ENCODE measurements around the gene PCED1B.
"Not testable (repeated sequence)": the region's sequence is repeated elsewhere in the genome, so short reads cannot be mapped to it uniquely, and the experiment has no call there.

PCED1B gene, protein sequence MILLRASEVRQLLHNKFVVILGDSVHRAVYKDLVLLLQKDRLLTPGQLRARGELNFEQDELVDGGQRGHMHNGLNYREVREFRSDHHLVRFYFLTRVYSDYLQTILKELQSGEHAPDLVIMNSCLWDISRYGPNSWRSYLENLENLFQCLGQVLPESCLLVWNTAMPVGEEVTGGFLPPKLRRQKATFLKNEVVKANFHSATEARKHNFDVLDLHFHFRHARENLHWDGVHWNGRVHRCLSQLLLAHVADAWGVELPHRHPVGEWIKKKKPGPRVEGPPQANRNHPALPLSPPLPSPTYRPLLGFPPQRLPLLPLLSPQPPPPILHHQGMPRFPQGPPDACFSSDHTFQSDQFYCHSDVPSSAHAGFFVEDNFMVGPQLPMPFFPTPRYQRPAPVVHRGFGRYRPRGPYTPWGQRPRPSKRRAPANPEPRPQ

GRCh38 chr12:47079468-47079980, at the start of gene PCED1B, which contains the start of gene AMIGO2:
TSS of gene PCED1B (plus strand) at chr12:47079621. CDS start at chr12:47235064, 155,443 bp downstream.
TSS of gene AMIGO2 (minus strand) at chr12:47079959. CDS start at chr12:47079002, 957 bp downstream.
- DNase-seq (ENCODE audit: low read depth): peak; percentile 71

GRCh38 chr12:47029903-47030302, 49.5 kb upstream of the PCED1B start:
- no peak for DNase-seq (ENCODE audit: low read depth)

- DNase-seq (ENCODE audit: low read depth): no peak
These were observed 46.8 kb upstream of the PCED1B start for GRCh38 chr12:47032644-47033043.

DNA sequence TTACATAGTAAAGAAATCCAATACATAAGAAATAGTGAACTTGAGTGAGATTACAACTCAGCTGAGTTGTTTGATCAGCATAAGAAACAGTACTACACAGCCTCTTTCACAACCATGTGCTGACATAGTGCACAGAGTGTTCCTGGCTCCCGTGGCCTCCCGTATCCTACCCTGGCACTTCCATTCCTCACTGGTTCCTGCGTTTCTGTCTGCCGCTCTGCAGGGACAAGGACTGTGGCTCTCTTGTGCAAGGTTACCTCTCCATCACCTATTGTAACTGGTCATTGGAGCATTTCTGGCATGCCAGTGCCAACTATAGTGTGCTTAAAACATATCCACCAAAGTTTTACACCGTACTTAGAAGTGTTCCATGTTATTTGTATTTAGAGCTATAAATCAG, 46.3 kb upstream of the PCED1B start:
- DNase-seq (ENCODE audit: low read depth): no peak

DNA sequence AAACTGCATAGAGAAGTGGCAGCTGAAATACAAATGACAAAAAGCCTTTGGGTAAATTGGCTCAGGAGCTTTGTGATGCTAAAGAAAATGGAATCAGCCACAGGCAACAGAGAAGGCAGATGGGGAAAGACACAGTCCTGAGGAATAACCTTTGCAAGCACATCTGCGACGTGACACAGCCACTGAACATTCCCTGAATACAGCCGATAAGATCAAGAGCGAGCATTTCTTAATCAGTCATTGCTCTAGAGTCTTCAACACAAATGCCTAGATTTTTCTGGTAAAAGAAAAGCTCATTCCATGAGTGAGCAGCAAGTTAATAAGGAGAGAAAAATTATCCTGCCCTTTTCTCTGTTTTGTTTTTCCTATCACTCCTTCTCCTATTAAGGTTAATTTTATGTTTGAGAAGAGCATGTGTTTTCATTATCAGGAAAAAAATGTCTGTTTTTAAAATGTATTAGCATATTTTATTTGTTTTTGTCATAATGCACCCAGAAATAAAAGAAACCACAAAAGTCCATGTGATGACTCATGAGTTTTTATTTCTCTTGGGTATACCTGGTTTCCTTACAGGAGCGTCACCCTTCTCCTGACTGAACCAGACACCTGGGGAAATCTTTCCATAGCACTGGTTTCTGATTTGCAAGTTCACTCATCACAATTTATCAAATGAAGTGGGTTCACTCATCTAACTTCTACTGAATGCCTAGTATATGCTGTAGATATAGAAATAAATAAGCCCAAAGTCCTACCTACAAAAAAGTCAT, 45.4 kb upstream of the PCED1B start:
- no peak for DNase-seq (ENCODE audit: low read depth)

DNA sequence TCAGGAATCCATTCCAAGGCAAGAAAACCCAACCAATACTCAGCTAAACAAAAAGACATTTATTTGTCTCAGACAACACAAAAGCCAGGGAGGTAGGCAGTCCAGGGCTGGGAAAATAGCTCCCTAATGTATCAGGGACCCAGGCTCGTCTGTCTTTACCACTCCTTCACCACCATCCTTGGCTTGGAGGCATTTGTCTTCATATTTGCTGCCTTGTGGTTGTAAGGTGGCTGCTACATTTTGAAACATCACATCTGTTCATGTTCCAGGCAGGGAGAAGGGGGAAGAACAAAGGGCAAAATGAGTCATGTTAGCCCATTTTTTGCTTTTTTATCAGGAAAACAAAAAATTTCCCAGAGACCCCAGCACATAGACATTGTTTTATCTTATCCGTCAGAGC, 44.8 kb upstream of the PCED1B start:
- no peak for DNase-seq (ENCODE audit: low read depth)

GRCh38 chr12:47035484-47035883, 43.9 kb upstream of the PCED1B start:
- DNase-seq (ENCODE audit: low read depth): no peak

DNA sequence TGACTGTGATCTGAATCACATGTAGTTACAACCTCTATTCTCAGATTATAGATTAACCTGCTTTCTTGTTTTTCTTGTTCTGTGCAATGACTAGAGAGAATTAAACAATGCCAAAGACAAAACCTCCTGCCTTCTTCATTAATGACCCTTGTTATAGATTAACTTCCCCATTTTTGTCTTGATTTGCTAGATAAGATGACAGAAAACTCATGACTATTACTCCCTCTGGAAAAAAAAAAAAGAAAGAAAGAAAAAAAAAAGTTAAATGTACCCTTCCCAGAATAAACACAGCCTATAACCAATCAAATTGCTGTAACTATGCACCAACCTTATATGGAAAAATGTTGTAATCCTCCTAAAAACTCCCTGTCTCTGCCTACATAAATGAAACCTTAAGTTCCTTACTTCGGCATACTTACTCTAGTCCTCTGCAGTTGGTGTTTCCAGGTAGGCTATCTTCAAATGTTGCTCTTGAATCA, 41.1 kb upstream of the PCED1B start:
- no peak for DNase-seq (ENCODE audit: low read depth)

GRCh38 chr12:47039079-47039478, 40.3 kb upstream of the PCED1B start:
- DNase-seq (ENCODE audit: low read depth): no peak

DNA sequence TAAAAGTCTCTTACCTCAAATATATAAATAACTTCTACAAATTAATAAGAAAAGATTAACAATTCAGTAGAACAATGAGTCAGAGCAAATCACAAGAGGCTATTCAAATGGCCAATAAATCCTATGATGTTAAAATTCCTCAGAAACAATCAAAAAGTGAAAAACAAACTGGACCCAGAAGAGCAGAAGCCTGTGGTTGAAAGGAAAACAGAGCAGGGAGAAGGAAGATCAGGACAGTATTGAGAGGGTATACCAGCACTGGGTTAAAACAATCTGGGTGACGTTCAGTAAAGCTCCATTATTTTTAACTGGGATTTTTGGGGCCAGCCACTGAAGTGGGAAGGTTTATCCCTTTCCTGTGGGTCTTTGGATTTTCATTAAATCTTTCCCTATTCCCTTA, 39.7 kb upstream of the PCED1B start:
- DNase-seq (ENCODE audit: low read depth): no peak

DNA sequence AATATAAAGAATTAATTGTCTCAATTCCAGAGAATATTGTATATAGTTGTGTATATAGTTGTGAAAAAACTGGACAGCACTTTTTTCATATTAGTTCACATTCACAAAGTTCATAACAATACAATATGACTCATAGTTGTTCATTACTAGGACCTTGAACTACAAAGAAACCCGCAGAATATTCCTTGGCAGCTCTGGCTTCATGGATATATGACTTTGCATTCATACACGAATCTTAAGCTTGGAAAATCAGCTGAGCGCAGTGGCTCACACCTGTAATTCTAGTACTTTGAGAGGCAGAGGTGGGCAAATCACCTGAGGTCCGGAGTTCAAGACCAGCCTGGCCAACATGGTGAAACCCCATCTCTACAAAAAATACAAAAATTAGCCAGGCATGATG, 38.1 kb upstream of the PCED1B start:
- no peak for DNase-seq (ENCODE audit: low read depth)

GRCh38 chr12:47048541-47048940, 30.9 kb upstream of the PCED1B start:
- DNase-seq (ENCODE audit: low read depth): no peak

DNA sequence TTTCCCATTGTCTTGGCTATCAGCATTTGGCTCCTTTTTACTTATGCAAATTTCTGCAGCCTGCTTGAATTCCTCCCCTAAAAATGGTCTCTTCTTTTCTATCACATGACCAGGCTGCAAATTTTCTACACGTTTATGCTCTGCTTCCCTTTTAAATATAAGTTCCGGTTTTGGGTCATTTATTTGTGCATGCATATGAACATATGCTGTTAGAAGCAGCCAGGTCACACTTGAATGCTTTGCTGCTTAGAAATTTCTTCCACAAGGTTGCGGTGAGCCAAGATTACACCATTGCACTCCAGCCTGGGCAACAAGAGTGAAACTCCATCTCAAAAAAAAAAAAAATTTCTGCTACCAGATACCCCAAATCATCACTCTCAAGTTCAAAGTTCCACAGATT, 28.1 kb upstream of the PCED1B start:
- not testable (repeated sequence) for DNase-seq (ENCODE audit: low read depth)

DNA sequence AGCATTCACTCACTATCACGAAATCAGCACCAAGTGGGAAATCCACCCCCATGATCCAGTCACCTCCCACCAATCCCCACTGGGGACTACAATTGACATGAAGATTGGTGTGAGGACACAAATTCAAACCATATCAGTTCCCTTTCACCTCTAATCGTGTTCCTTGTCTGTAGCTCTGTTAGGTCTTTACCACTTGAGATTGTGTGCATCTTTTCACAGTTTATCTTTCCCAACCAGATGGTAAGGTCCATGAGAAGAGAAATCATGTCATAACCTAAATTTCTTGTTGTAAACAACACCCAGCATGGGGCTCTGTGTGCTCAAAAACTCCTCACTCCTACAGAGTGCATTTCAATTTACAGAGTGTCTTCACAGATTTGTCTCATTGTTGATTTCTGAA, 27.1 kb upstream of the PCED1B start:
- no peak for DNase-seq (ENCODE audit: low read depth)

DNA sequence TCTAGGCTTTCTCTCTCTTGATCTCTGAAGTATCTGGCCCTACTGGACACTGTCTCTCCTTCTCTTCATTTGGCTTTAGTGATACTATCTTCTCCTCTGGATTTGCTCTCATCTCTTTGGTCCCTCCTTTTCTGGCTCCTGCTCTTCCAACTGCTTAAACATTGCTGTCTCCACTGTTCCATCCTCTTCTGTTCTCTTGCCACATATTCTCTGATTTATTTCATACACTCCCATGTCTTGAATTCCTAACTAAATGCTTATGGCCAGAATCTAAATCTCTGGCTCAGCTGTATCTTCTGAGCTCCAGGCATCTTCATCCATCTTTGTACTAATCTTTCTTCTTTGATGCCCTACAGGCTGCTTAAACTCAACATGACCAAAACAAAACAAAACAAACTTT, 25.5 kb upstream of the PCED1B start:
- no peak for DNase-seq (ENCODE audit: low read depth)

- DNase-seq (ENCODE audit: low read depth): no peak
These were observed 24.8 kb upstream of the PCED1B start for GRCh38 chr12:47054659-47055058.

DNA sequence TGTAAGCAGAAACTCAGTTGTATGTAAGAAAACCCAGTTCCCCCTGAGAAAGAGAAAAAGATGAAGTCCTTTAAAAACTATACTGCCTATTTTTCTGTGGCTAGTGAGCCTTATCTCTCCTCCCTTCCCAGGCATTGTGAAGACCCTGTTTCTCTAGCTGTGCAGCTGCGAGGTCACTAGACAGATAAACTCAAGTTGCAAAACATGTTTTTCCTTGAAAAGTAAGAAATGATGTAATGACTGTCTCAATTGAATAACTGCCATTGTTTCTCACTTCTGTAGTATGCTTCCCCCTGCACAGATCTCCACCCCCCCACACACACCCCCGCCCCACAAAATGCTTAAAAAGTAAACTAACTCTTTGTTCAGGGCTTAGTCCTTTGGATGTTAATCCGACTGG, 23.6 kb upstream of the PCED1B start:
- not testable (repeated sequence) for DNase-seq (ENCODE audit: low read depth)

GRCh38 chr12:47056944-47057343, 22.5 kb upstream of the PCED1B start:
- DNase-seq (ENCODE audit: low read depth): not testable (repeated sequence)

DNA sequence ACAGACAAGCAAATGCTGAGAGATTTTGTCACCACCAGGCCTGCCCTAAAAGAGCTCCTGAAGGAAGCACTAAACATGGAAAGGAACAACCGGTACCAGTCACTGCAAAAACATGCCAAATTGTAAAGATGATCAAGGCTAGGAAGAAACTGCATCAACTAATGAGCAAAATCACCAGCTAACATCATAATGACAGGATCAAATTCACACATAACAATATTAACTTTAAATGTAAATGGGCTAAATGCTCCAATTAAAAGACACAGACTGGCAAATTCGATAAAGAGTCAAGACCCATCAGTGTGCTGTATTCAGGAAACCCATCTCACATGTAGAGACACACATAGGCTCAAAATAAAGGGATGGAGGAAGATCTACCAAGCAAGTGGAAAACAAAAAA, 20.8 kb upstream of the PCED1B start:
- not testable (repeated sequence) for DNase-seq (ENCODE audit: low read depth)

GRCh38 chr12:47065546-47065945, 13.9 kb upstream of the PCED1B start:
- DNase-seq (ENCODE audit: low read depth): no peak

DNA sequence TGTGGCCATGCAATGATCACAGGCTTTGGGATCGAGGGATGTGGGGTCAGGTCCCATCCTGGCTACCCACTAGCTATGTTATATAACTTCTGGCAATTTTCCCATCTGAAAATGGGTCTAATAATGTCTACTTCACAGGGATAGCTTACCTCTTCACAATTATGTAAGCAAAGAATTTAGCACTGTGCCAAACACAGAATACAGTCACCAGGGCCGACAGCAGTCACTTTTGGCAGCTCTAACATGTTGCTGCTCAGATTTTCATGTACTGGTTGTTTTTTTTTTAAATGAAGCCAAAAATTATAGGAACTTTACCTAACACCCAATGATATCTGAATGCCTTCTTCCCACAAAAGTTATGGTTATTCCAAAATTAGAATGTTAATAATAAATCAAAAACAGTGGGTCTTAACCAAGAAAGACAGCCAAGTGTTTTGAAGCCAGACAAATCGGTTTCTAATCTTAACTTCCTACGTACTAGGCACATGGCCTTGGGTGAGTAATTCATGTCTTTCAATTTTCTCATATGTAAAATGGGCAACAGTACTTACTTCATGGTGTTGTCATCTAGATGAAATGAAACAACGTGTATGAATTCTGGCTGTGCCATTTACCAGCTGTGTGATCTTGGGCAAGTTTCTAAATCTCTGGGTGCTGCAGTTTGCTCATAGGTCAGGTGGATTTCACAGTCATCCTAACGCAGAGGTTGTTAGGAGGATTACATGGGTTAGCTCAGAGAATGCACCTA, 13.0 kb upstream of the PCED1B start:
- DNase-seq (ENCODE audit: low read depth): no peak

DNA sequence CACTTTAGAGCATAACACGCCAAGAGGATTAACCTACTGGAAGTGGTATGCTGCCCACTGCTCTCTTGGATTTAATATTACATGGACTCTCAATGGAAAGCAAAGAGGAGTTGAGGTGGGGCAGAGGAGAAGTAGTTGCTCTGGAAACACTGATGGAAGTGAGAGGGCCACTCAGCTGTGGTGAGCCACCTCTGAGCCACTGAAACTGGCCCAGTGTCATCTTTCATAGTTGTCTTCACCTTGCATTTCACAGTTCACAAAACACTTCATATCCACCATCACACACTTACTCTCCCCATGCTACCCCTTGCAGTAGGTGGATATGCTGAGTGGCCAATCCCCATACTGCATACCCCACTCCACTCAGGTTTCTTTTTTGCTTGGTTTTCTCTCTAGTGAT, 12.2 kb upstream of the PCED1B start:
- no peak for DNase-seq (ENCODE audit: low read depth)
